Epithelial cell of esophagus (primary cell): ENCODE measurements around the gene MXRA7.
A peak's percentile ranks its signal among the peaks of the same experiment; 100 is the strongest.

Experiments used
- DNase-seq: peaks from one replicate; pipeline ENCODE4 v3.0.0; 2010; ENCODE audit warnings: low read depth
- H3K4me3 ChIP-seq: 2 replicates; pipeline ENCODE4 v1.5.1; 2011; ENCODE audit warnings: mild to moderate bottlenecking, low read length, control low read depth
- CTCF ChIP-seq: IDR thresholded peaks from 2 replicates; pipeline ENCODE4 v1.5.1; 2011; ENCODE audit warnings: low read depth, mild to moderate bottlenecking, low read length, control low read depth, inconsistent platforms; ENCODE audit not compliant: insufficient read depth; ENCODE audit errors: missing control alignments

Gene MXRA7

DNA sequence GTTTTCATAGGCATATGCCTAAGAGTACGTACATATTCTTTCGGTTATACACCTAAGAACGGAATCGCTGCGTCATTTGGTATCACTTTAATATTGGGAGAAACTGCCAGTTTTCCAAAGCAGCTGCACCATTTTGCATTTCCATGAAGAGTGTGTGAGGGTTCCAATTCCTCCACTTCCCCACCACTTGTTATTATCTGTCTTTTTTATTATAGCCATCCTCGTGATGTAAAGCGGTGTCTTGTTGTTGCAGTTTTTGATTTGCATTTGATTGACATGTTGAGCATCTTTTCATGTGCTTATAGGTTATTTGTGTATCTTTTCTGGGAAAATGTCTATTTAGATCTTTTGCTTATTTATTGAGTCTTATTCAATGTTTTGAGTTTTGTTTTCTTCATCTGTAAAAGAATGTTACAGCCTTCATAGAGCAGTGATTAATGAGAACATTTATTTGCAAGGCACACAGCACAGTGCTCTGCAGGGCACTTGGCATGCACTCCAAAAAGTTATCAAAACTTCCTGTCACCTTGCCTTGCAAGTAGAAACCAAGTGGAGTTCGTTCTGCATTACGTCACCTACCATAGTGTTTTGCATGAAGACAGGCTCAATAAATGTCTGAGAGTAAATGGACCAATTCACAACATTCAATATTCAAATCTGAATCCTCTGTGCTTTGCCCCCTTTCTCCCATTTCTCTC, 40.6 kb downstream of the MXRA7 start:
- TF ChIP-seq CTCF, result no peak
- DNase-seq, result peak; percentile 73
- no peak overlapping the region for H3K4me3 ChIP-seq

- no peak for TF ChIP-seq CTCF
- no peak overlapping the region for H3K4me3 ChIP-seq
- DNase-seq, result peak; percentile 45
These were observed 42.8 kb downstream of the MXRA7 start for GRCh38 chr17:76667786-76668453.

- no peak for DNase-seq
- no peak overlapping the region for H3K4me3 ChIP-seq
- TF ChIP-seq CTCF, result no peak
These were observed 43.3 kb downstream of the MXRA7 start for GRCh38 chr17:76667491-76667755.

DNA sequence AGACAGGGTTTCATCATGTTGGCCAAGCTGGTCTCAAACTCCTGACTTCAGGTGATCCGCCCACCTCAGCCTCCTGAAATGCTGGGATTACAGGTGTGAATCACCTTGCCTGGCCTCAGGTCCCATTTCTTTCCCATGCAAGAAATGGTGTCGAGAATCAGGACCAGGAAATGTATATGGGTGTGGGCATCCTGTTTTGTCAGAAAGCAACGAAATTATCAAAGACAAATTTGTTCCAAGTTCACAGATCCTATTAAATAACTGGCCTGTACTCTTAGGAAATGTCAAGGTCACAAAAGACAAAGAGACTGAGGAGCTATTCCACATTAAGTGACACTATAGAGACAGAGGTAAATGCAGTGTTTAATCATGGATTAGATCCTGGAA, 50.1 kb downstream of the MXRA7 start:
- no peak overlapping the region for H3K4me3 ChIP-seq
- DNase-seq, result peak; percentile 78
- TF ChIP-seq CTCF, result no peak

GRCh38 chr17:76659928-76660655, 50.7 kb downstream of the MXRA7 start:
- no peak overlapping the region for H3K4me3 ChIP-seq
- DNase-seq, result peak; percentile 65
- no peak for TF ChIP-seq CTCF

DNA sequence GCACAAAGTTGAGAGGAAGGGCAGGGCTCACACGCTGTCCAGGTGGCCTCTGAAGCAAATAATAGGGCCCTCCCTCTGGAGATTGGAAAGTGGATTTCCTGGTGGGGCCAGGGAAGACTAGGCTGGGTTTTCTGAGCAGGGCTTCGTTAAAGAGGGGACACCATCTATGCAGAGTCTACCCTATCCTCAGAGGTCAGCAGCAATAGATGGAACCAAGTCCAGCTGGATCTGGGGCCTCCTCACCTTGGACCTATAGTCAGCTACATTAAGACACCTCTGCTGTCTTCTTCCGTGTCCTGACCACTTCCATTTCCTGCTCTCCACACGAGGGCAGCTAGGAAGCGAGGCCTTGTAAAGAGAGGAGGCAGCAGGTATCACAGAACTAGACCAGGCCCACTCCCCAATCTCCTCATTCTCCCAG, 52.5 kb downstream of the MXRA7 start:
- no peak for TF ChIP-seq CTCF
- no peak overlapping the region for H3K4me3 ChIP-seq
- no peak for DNase-seq
